A549 treated with GW870086 at 1 μM for 4 hours (cell line): Measurements from ENCODE around the gene PRSS48. TPM values are rescaled to one million over a fixed set of nuclear protein-coding genes. Genes with fewer than 3 reads are reported as not detected.

Experiments used
- total RNA-seq: library from RNA; stranded (reverse); fragments of 200-300 nt; extraction: Qiagen RNA extraction; gene quantifications from 5 replicates; pipeline ENCODE4 v1.2.3, GENCODE V29; 2022; ENCODE audit warnings: low read depth

The PRSS48 gene, protein sequence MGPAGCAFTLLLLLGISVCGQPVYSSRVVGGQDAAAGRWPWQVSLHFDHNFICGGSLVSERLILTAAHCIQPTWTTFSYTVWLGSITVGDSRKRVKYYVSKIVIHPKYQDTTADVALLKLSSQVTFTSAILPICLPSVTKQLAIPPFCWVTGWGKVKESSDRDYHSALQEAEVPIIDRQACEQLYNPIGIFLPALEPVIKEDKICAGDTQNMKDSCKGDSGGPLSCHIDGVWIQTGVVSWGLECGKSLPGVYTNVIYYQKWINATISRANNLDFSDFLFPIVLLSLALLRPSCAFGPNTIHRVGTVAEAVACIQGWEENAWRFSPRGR
- total RNA-seq: not detected in 5 replicates

DNA sequence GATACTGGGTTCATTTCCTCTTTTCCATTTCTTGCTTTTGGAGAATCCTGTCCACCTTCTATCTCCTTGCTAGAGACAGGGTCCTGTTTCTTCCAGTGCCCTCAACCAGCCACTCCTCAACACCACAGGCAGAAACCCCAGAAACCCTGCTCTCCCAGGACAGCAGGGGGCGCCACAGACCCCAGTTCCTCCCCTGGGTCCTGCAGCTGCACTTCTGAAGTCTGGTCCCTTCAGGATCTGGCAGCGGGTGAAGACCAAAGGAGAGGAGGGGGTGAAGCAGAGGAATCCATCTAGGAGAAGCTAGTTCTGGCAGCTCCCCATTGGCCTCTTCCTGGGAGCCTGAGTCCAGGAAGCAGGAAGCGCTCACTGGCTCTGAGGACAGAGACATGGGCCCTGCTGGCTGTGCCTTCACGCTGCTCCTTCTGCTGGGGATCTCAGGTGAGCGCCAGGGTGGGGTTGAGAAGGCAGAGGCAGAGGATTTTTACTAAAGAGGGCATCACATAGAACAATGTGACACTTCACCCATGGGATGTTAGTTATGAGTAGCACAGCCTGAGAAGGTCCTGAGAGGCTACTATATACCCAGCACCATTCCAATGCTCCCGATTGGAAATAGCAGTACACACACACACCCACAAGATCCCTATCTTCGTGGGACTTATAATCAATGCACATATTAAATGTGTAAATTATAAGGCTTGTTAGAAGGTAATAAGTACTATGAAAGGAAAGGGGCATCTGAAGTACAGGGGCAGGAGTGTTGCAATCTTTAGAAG is at the start of gene PRSS48:
PRSS48 (plus strand) TSS at position 375 of the 776 bp plus-strand sequence; CDS start at position 387, 12 bp downstream.

DNA sequence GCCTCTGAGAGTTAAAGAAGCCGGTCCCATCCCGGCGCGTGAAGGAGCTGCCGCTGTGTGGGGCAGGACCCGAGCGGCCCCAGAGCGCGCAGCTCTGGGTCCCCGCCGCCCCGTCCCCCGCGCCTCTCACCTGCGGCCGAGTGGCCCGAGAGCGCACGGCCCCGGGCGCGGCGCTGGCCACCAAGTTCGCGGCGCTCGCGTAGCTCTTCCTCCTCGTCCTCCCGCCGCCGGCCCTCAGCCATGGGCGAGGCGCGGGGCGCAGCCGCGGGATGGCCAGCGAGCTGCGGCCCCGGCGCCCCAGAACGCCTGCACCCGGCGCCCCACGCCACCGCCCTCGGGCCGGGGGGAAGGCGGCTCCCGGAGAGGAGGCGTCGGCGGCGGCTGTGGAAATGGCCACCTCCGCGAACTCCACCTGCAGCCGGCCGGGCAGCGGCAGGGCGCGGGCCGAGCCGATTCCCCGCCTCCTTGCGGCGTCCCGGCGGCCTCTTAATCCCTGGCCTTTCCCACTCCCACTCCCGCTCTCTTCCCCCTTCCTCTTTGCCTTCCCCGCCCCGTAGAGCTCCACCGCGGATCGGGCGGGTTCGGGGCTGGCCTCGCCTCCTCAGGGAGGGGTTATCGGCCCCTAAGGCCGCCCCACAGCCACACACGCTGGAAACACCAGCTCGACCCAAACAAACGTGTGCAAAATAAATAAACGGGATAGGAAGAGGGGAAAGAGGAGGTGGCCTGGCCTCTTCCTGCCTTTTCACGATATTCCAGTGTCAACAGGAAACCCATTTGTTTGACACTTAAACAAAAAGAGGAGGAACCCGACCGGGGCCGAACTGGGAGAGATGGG is 48.4 kb downstream of the PRSS48 start, which contains the start of gene SH3D19:
SH3D19 (minus strand) TSS at position 495 of the 838 bp plus-strand sequence; CDS start at position 242, 253 bp downstream.

Other genes with a start within 250 kb of the PRSS48 start
- 1,667 to 2,027 TPM (median 1,724 TPM) in 5 replicates for gene RPS3A, start 177.5 kb upstream of the PRSS48 start, total RNA-seq
- gene SH3D19, start 48.4 kb downstream of the PRSS48 start, total RNA-seq: 21.4 to 26.0 TPM (median 24.4 TPM) in 5 replicates
- 0.08 to 0.42 TPM (median 0.16 TPM) in 5 replicates for gene FHIP1A, start 132.0 kb downstream of the PRSS48 start, total RNA-seq